Parietal lobe (tissue), 1 donor: ENCODE results near the gene TRIM3. TPM values are rescaled to one million over a fixed set of nuclear protein-coding genes. Genes with fewer than 3 reads are reported as not detected.

Experiments used
- total RNA-seq: library from RNA; depleted of rRNA; stranded (reverse); fragments of >200 nt; gene quantifications from one replicate; pipeline ENCODE4 v1.2.3, GENCODE V29; 2014

The TRIM3 gene
- 109 TPM for total RNA-seq

GRCh38 chr11:6473451-6474412 is at the start of gene TRIM3:
Gene TRIM3, minus strand, starts transcription at chr11:6473941. Its CDS starts 8,246 bp downstream, at chr11:6465695.

GRCh38 chr11:6497069-6497839 is 23.5 kb upstream of the TRIM3 start, which contains the start of gene DNHD1:
Gene DNHD1, plus strand, starts transcription at chr11:6497280. Its CDS starts 936 bp downstream, at chr11:6498216.

GRCh38 chr11:6481012-6481923 is 7.5 kb upstream of the TRIM3 start, which contains the start of the genes ARFIP2 and TIMM10B:
Gene ARFIP2, minus strand, starts transcription at chr11:6481331. Its CDS starts 910 bp downstream, at chr11:6480421.
Gene TIMM10B, plus strand, starts transcription at chr11:6481501. Its CDS starts 16 bp downstream, at chr11:6481517.

GRCh38 chr11:6440906-6441358 is 32.8 kb downstream of the TRIM3 start, which contains the start of gene HPX:
Gene HPX, minus strand, starts transcription at chr11:6440987. Its CDS starts 24 bp downstream, at chr11:6440963.

GRCh38 chr11:6419009-6419631 is 54.6 kb downstream of the TRIM3 start, which contains the start of gene APBB1:
Gene APBB1, minus strand, starts transcription at chr11:6419094. Its CDS starts 7,747 bp downstream, at chr11:6411347.

Other genes starting within 250 kb of the TRIM3 start
- 35.7 TPM for gene FHIP1B, start 239.3 kb downstream of the TRIM3 start, total RNA-seq
- gene CNGA4, start 234.9 kb downstream of the TRIM3 start, total RNA-seq: 0.63 TPM
- 8.1 TPM for gene CCKBR, start 214.1 kb downstream of the TRIM3 start, total RNA-seq
- gene CAVIN3, start 153.4 kb downstream of the TRIM3 start, total RNA-seq: 2.2 TPM
- gene SMPD1, start 83.5 kb downstream of the TRIM3 start, total RNA-seq: 9.1 TPM
- 222 TPM for gene APBB1, start 54.8 kb downstream of the TRIM3 start, total RNA-seq
- gene HPX, start 33.0 kb downstream of the TRIM3 start, total RNA-seq: 9.7 TPM
- 28.5 TPM for gene ARFIP2, start 7.4 kb upstream of the TRIM3 start, total RNA-seq
- gene TIMM10B, start 7.6 kb upstream of the TRIM3 start, total RNA-seq: 39.4 TPM
- gene DNHD1, start 23.3 kb upstream of the TRIM3 start, total RNA-seq: 18.5 TPM
- gene RRP8, start 129.7 kb upstream of the TRIM3 start, total RNA-seq: 25.7 TPM
- 53.5 TPM for gene ILK, start 129.8 kb upstream of the TRIM3 start, total RNA-seq
- 15.7 TPM for gene TAF10, start 138.3 kb upstream of the TRIM3 start, total RNA-seq
- 13.1 TPM for gene TPP1, start 145.5 kb upstream of the TRIM3 start, total RNA-seq
- gene DCHS1, start 181.9 kb upstream of the TRIM3 start, total RNA-seq: 99.8 TPM
- gene MRPL17, start 209.4 kb upstream of the TRIM3 start, total RNA-seq: 23.2 TPM